Heart right ventricle (tissue), 16 donors: ENCODE data around the gene RBM20. TPM values are rescaled to one million over a fixed set of nuclear protein-coding genes. Genes with fewer than 3 reads are reported as not detected.
A peak's percentile ranks its signal among the peaks of the same experiment; 100 is the strongest.

ENCODE experiments used
- ATAC-seq, 8 donors: fragments of 200-7000 bp; cut with Tn5 transposase; one replicate each; pipeline ENCODE4 v1.9.1; 2020; ENCODE audit warnings: mild to moderate bottlenecking in 8 of 8, moderate library complexity in 8 of 8, moderate number of reproducible peaks in 1 of 8
- DNase-seq, 2 donors: peaks; one replicate each; pipeline ENCODE4 v3.0.0-alpha.2; 2020
- H3K27ac ChIP-seq, 10 donors: fragments of 200-600 bp; sonication (generic) in 2 of 10; one replicate each; pipeline versions ENCODE4 v1.5.0 to v1.8.0; 2020 to 2022; ENCODE audit warnings: mild to moderate bottlenecking in 3 of 10
- H3K27me3 ChIP-seq, 7 donors: fragments of 200-600 bp; one replicate each; pipeline ENCODE4 v1.8.0; 2021 to 2022; ENCODE audit warnings: mild to moderate bottlenecking in 2 of 7
- H3K36me3 ChIP-seq, 9 donors: fragments of 200-600 bp; sonication (generic) in 1 of 9; one replicate each; pipeline versions ENCODE4 v1.5.0 to v1.8.0; 2020 to 2022; ENCODE audit warnings: mild to moderate bottlenecking in 2 of 9
- H3K4me1 ChIP-seq, 9 donors: fragments of 200-600 bp; sonication (generic) in 1 of 9; one replicate each; pipeline versions ENCODE4 v1.5.0 to v1.8.0; 2020 to 2022; ENCODE audit warnings: mild to moderate bottlenecking in 4 of 9
- H3K4me3 ChIP-seq, 10 donors: fragments of 200-600 bp; sonication (generic) in 2 of 10; one replicate each; pipeline versions ENCODE4 v1.5.0 to v1.8.0; 2020 to 2022; ENCODE audit warnings: mild to moderate bottlenecking in 7 of 10, moderate library complexity in 2 of 10
- H3K9me3 ChIP-seq, 11 donors: fragments of 200-600 bp in 10 of 11; sonication (generic) in 2 of 11; one replicate each; pipeline versions ENCODE4 v1.5.0 to v1.8.0; 2013 to 2022; ENCODE audit warnings: mild to moderate bottlenecking in 2 of 11, control low read depth in 1 of 11, moderate library complexity in 1 of 11
- whole genome bisulfite sequencing, 2 donors: extraction: QIAGEN DNeasy Blood & Tissue Kit; methylation state at CpG; one replicate each; pipeline ENCODE4 v1.1.7; 2013; ENCODE audit warnings: inconsistent platforms in 1 of 2; 5-methylcytosine and 5-hydroxymethylcytosine counted together
- intact Hi-C, 10 donors: fragments of 100-400 bp; cut with DNase I; formaldehyde crosslinking; loops; one replicate each; pipeline versions ENCODE4 v1.11.1 to v1.14.2; 2022
- polyA plus RNA-seq, 2 donors: library from polyadenylated mRNA; stranded (reverse); fragments of 200-250 nt; gene quantifications; one replicate each; pipeline ENCODE4 v1.2.3, GENCODE V29; 2013
- total RNA-seq, 10 donors: library from RNA; stranded (reverse); fragmentation: NEBNext Ultra II Directional in 3 of 10; extraction: Animal tissue kit (Norgen Biotek cat#: 25700) in 3 of 10; gene quantifications; one replicate each; pipeline versions ENCODE4 v1.2.1 to v1.2.4, GENCODE V29; 2021 to 2023
- TF ChIP-seq, protein P1 (sequence below), 9 donors: fragments of 200-600 bp; sonication (generic) in 2 of 9; IDR thresholded peaks; one replicate each; pipeline versions ENCODE4 v1.5.0 to v1.8.0; 2021 to 2022; ENCODE audit warnings: antibody characterized with exemption in 9 of 9, mild to moderate bottlenecking in 5 of 9, moderate library complexity in 1 of 9
- donor health status: Arrhythmogenic right ventricular cardiomyopathy.
- donor health status: ischemic (EF 13 %, LVEDD 7.1; RV severe dilation, severe dysfunction).
- donor health status: healthy with polysubstance abuse.
- donor health status: DM: no; HTN: yes; CAD: no.
- donor health status: DM: no; HTN: no; CAD: no.
- donor health status: ischemic (EF 25% LVEDD 6.9; RV normal size, moderate dysfunction).
- donor health status: ischemic (EF 25% LVEDD 5.7; RV mildly dilated, moderate dysfunction).
- donor health status: healthy.
- donor health status: DM: yes; HTN: yes; CAD: no.
- donor health status: Ischemic cardiomyopathy.
- donor health status: ischemic (EF 35%, LVEDD 5.7; RV mildly dilated, moderate dysfunction).
- donor health status: nonischemic (EF 11% LVEDD 7.7; RV severe dilation, severe dysfunction).
- donor health status: DM: yes; HTN: yes; CAD: no.
- donor health status: PGD.
- donor health status: ischemic (EF 29% LVEDD 5.4; RV normal size, mild dysfunction).
- donor health status: nonischemic (EF 23%, LVEDD 6.1; RV moderate dilation, normal function).

The RBM20 gene
- total and polyA plus RNA-seq, 12 donors: 10.1 to 186 (median 134) TPM

- H3K27ac ChIP-seq: no peak overlapping the region
- DNase-seq (no peak), ATAC-seq (no peak)
- 78 to 86% methylated on average over 2 of the region's 2 CpGs for WGBS, 2 donors
- no peaks in the 10 kb centered on the region for H3K27me3 ChIP-seq
- TF ChIP-seq, protein P1, sequence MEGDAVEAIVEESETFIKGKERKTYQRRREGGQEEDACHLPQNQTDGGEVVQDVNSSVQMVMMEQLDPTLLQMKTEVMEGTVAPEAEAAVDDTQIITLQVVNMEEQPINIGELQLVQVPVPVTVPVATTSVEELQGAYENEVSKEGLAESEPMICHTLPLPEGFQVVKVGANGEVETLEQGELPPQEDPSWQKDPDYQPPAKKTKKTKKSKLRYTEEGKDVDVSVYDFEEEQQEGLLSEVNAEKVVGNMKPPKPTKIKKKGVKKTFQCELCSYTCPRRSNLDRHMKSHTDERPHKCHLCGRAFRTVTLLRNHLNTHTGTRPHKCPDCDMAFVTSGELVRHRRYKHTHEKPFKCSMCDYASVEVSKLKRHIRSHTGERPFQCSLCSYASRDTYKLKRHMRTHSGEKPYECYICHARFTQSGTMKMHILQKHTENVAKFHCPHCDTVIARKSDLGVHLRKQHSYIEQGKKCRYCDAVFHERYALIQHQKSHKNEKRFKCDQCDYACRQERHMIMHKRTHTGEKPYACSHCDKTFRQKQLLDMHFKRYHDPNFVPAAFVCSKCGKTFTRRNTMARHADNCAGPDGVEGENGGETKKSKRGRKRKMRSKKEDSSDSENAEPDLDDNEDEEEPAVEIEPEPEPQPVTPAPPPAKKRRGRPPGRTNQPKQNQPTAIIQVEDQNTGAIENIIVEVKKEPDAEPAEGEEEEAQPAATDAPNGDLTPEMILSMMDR (IDR thresholded peaks at IDR 0.05): no peak
- H3K4me3 ChIP-seq: no peak overlapping the region
- intact Hi-C loops: loop anchor here in 5 of 10 donors (2.0 to 10.0 kb wide), 5 partner anchors 17 to 261 kb away; no protein-coding TSS in a partner anchor
- H3K4me1 ChIP-seq: peaks cover 0 to 64% (median 27%) of the 10 kb centered on the region in 9 donors
- peaks cover 0 to 52% (median 0%) of the 10 kb centered on the region in 9 donors for H3K36me3 ChIP-seq
- no peaks in the 10 kb centered on the region for H3K9me3 ChIP-seq
Measured at GRCh38 chr10:110876000-110876399, 231.9 kb downstream of the RBM20 start.

GRCh38 chr10:110876788-110877187 is 232.7 kb downstream of the RBM20 start:
- no peak overlapping the region for H3K27ac ChIP-seq
- H3K9me3 ChIP-seq: no peaks in the 10 kb centered on the region
- H3K36me3 ChIP-seq: peaks cover 0 to 60% (median 5%) of the 10 kb centered on the region in 9 donors
- TF ChIP-seq, protein P1 (IDR thresholded peaks at IDR 0.05): no peak
- H3K4me3 ChIP-seq: no peak overlapping the region
- peaks cover 0 to 66% (median 29%) of the 10 kb centered on the region in 9 donors for H3K4me1 ChIP-seq
- intact Hi-C loops: loop anchor here in 4 of 10 donors (5.0 to 10.0 kb wide), 4 partner anchors 52 to 262 kb away; no protein-coding TSS in a partner anchor
- H3K27me3 ChIP-seq: no peaks in the 10 kb centered on the region
- WGBS, 2 donors: 93 to 98% methylated on average over 1 of the region's 1 CpG
- ATAC-seq (no peak), DNase-seq (no peak)

- TF ChIP-seq, protein P1 (IDR thresholded peaks at IDR 0.05): no peak
- Histone ChIP-seq H3K27me3 (no peaks in the 10 kb centered on the region), H3K36me3 (peaks cover 0 to 92% (median 25%) of the 10 kb centered on the region in 9 donors), H3K9me3 (no peaks in the 10 kb centered on the region), H3K27ac (peak overlapping the region in 2 of 10 donors; percentile 9 to 43), H3K4me3 (no peak overlapping the region), H3K4me1 (peaks cover 0 to 54% (median 17%) of the 10 kb centered on the region in 9 donors)
- intact Hi-C loops: loop anchor here in 1 of 10 donors (5.0 to 10.0 kb wide), 2 partner anchors 133 to 275 kb away; no protein-coding TSS in a partner anchor
- peak in 5 of 8 donors; percentile 28 to 89 (median 77) for ATAC-seq
- 60 to 69% methylated on average over 3 of the region's 3 CpGs for WGBS, 2 donors
- DNase-seq: no peak
Measured at GRCh38 chr10:110880012-110880411, 235.9 kb downstream of the RBM20 start.

GRCh38 chr10:110881247-110881646 is 237.1 kb downstream of the RBM20 start:
- DNase-seq (no peak), ATAC-seq (peak in 2 of 8 donors; percentile 62 to 63)
- Histone ChIP-seq H3K27ac (no peak overlapping the region), H3K36me3 (peaks cover 0 to 100% (median 29%) of the 10 kb centered on the region in 9 donors), H3K27me3 (no peaks in the 10 kb centered on the region), H3K9me3 (no peaks in the 10 kb centered on the region), H3K4me3 (no peak overlapping the region), H3K4me1 (peaks cover 0 to 41% (median 14%) of the 10 kb centered on the region in 9 donors)
- 74 to 77% methylated on average over 9 of the region's 9 CpGs for WGBS, 2 donors
- intact Hi-C loops: loop anchor here in 1 of 10 donors (5.0 to 10.0 kb wide), 2 partner anchors 134 to 276 kb away; no protein-coding TSS in a partner anchor
- TF ChIP-seq, protein P1 (IDR thresholded peaks at IDR 0.05): no peak
